ENCODE measurements around the gene NCOA6. TPM values are rescaled to one million over a fixed set of nuclear protein-coding genes. Genes with fewer than 3 reads are reported as not detected.

Gene NCOA6
- total RNA-seq, 1 donor from 2014 or later: 19.2 TPM

DNA sequence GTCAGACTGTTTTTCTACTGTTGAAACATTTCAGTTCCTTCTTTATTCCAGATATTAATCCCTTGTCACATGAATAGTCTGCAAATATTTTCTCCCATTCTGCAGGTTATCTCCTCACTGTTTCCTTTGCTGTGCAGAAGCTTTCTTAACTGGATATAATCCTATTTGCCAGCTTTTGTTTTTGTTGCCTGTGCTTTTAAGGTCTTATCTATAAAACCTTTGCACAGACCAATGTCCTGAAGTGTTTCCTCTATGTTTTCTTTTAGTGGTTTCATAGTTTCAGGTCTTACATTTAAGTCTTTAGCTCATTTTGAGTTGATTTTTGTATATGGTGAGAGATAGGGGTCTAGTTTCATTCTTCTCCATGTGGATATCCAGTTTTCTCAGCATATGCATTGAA is 19.2 kb downstream of the NCOA6 start:
- Histone ChIP-seq H3K9me3 (no peaks in the 10 kb centered on the region), H3K4me1 (peaks cover under 1% of the 10 kb centered on the region), H3K4me3 (no peak overlapping the region), H3K36me3 (no peaks in the 10 kb centered on the region), H3K27me3 (no peaks in the 10 kb centered on the region), H3K27ac (no peak overlapping the region)
- DNase-seq (ENCODE audit: extremely low spot score in 2 of 2): no peak
- intact Hi-C loops (cut with DNase I): no loop called here
- TF ChIP-seq POLR2A (IDR thresholded peaks at IDR 0.05) (no peak), POLR2AphosphoS5 (IDR thresholded peaks at IDR 0.05; ENCODE audit: insufficient read depth in 1 of 2, low read depth in 1 of 2) (no peak), CTCF (IDR thresholded peaks at IDR 0.05) (no peak)

- no peaks in the 10 kb centered on the region for H3K4me1 ChIP-seq
- H3K27me3 ChIP-seq: no peaks in the 10 kb centered on the region
- no peak for DNase-seq (ENCODE audit: extremely low spot score in 2 of 2)
- no peak overlapping the region for H3K4me3 ChIP-seq
- H3K27ac ChIP-seq: no peak overlapping the region
- intact Hi-C loops (cut with DNase I): no loop called here
- H3K36me3 ChIP-seq: no peaks in the 10 kb centered on the region
- TF ChIP-seq POLR2AphosphoS5 (IDR thresholded peaks at IDR 0.05; ENCODE audit: insufficient read depth in 1 of 2, low read depth in 1 of 2): no peak
- no peak for TF ChIP-seq CTCF (IDR thresholded peaks at IDR 0.05)
- TF ChIP-seq POLR2A (IDR thresholded peaks at IDR 0.05): no peak
- H3K9me3 ChIP-seq: no peaks in the 10 kb centered on the region
Observed at GRCh38 chr20:34798871-34799270, 26.6 kb downstream of the NCOA6 start.

- intact Hi-C loops (cut with DNase I): no loop called here
- Histone ChIP-seq H3K4me3 (no peak overlapping the region), H3K4me1 (no peaks in the 10 kb centered on the region), H3K9me3 (no peaks in the 10 kb centered on the region), H3K36me3 (no peaks in the 10 kb centered on the region), H3K27me3 (no peaks in the 10 kb centered on the region), H3K27ac (no peak overlapping the region)
- no peak for TF ChIP-seq POLR2AphosphoS5 (IDR thresholded peaks at IDR 0.05; ENCODE audit: insufficient read depth in 1 of 2, low read depth in 1 of 2)
- no peak for TF ChIP-seq POLR2A (IDR thresholded peaks at IDR 0.05)
- TF ChIP-seq CTCF (IDR thresholded peaks at IDR 0.05): no peak
- no peak for DNase-seq (ENCODE audit: extremely low spot score in 2 of 2)
Observed at GRCh38 chr20:34798328-34798727, 27.1 kb downstream of the NCOA6 start.

DNA sequence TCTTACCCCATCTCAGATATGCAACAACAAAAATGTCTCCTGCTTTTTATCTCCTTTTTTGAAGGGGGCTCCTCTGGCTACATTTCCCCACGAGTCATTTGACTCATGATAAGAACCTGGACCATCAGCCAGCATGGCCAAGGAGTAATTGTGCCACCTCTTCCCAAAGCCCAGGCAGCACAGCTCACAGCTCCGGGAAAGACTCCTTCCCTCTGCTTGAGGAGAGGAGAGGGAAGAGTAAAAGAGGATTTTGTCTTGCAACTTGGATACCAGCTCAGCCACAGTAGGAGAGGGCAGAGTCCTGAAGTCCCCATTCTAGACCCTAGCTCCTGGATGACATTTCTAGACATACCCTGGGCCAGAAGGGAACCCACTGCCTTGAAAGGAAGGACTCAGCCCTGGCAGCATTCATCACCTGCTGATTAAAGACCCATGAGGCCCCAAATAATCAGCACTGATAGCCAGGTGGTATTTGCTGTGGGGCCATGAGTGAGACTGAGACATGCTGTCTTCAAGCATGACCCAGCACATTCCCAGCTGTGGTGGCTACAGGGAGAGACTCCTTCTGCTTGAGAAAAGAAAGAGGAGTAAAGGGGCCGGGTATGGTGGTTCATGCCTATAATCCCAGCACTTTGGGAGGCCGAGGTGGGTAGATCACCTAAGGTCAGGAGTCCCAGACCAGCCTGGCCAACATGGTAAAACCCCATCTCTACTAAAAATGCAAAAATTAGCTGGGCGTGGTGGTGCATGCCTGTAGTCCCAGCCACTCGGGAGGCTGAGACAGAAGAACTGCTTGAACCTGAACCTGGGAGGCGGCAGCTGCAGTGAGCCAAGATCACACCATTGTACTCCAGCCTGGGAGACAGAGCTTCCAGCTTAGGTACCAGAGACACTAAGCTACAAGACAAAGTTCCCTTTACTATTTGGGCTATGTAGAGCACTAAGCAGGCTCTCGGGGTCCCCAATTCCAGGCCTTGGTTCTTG is 28.1 kb downstream of the NCOA6 start:
- H3K27me3 ChIP-seq: no peaks in the 10 kb centered on the region
- no peak for TF ChIP-seq POLR2AphosphoS5 (IDR thresholded peaks at IDR 0.05; ENCODE audit: insufficient read depth in 1 of 2, low read depth in 1 of 2)
- TF ChIP-seq POLR2A (IDR thresholded peaks at IDR 0.05): no peak
- no peak for TF ChIP-seq CTCF (IDR thresholded peaks at IDR 0.05)
- no peaks in the 10 kb centered on the region for H3K9me3 ChIP-seq
- H3K4me3 ChIP-seq: no peak overlapping the region
- H3K27ac ChIP-seq: no peak overlapping the region
- intact Hi-C loops (cut with DNase I): no loop called here
- DNase-seq (ENCODE audit: extremely low spot score in 2 of 2): no peak
- peaks cover under 1% of the 10 kb centered on the region for H3K4me1 ChIP-seq
- H3K36me3 ChIP-seq: no peaks in the 10 kb centered on the region

DNA sequence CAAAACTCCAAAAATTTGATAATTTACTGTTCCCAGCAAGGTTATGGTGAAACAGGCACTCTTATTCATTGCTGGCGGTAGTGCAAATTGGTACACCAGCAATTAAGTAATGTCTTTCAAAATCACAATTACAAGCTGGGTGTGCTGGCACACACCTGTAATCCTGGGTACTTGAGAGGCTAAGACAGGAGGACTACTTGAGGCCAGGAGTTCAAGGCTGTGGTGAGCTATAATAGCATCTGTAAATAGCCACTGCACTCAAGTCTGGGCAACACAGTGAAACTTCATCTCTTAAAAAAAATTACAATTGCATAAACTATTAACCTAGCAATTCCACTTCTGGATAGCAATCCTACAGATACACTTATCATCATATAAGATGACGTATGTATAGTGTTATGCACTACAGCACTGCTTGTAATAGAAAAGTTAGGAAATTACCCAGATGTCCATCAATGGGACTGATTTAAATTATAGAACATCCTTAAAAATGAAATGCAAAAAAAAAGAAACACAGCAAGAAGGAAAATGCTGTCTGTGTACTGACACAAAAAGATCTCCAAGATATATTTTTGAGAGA is 31.4 kb downstream of the NCOA6 start:
- no peak for DNase-seq (ENCODE audit: extremely low spot score in 2 of 2)
- H3K4me3 ChIP-seq: no peak overlapping the region
- H3K27ac ChIP-seq: no peak overlapping the region
- TF ChIP-seq CTCF (IDR thresholded peaks at IDR 0.05): no peak
- no peak for TF ChIP-seq POLR2A (IDR thresholded peaks at IDR 0.05)
- no peak for TF ChIP-seq POLR2AphosphoS5 (IDR thresholded peaks at IDR 0.05; ENCODE audit: insufficient read depth in 1 of 2, low read depth in 1 of 2)
- H3K27me3 ChIP-seq: no peaks in the 10 kb centered on the region
- no peaks in the 10 kb centered on the region for H3K36me3 ChIP-seq
- H3K4me1 ChIP-seq: peaks cover 11% of the 10 kb centered on the region
- no peaks in the 10 kb centered on the region for H3K9me3 ChIP-seq
- intact Hi-C loops (cut with DNase I): no loop called here
